SU-DHL-6 (cell line): ENCODE measurements around the gene ITGA6.

Source experiments
- H2AFZ ChIP-seq: fragments of 200-600 bp; sonication (generic); 2 replicates; pipeline ENCODE4 v1.6.1; 2014; ENCODE audit warnings: low read depth, mild to moderate bottlenecking, moderate library complexity, mixed read lengths, antibody characterized with exemption, low read length; ENCODE audit not compliant: severe bottlenecking
- H3F3A ChIP-seq: fragments of 200-600 bp; shearing (Covaris generic); 2 replicates; pipeline ENCODE4 v1.6.0; 2016; ENCODE audit warnings: antibody characterized with exemption, mild to moderate bottlenecking; ENCODE audit not compliant: insufficient read depth
- H3K27ac ChIP-seq: fragments of 200-600 bp; sonication (generic); 2 replicates; pipeline ENCODE4 v1.5.1; 2016; ENCODE audit warnings: low read depth, mild to moderate bottlenecking, low read length, moderate library complexity, mixed read lengths
- H3K27me3 ChIP-seq: fragments of 200-600 bp; sonication (generic), shearing (Covaris generic); 2 replicates; pipeline ENCODE4 v1.6.0; 2014; ENCODE audit warnings: mild to moderate bottlenecking, low read length
- H3K36me3 ChIP-seq: fragments of 200-600 bp; sonication (generic); 2 replicates; pipeline ENCODE4 v1.6.1; 2014; ENCODE audit warnings: mild to moderate bottlenecking, low read length, mixed read lengths
- H3K4me2 ChIP-seq: fragments of 300-600, 200-600 bp; shearing (Covaris generic), sonication (generic); 2 replicates; pipeline ENCODE4 v1.6.0; 2014; ENCODE audit warnings: low read length, low read depth, mild to moderate bottlenecking; ENCODE audit not compliant: poor library complexity, severe bottlenecking
- H3K4me3 ChIP-seq: fragments of 200-600 bp; sonication (generic); 2 replicates; pipeline ENCODE4 v1.5.1; 2014; ENCODE audit warnings: antibody characterized with exemption, low read length, mild to moderate bottlenecking, mixed read lengths; ENCODE audit not compliant: insufficient read depth, poor library complexity, severe bottlenecking
- H3K79me2 ChIP-seq: fragments of 200-600 bp; sonication (generic); 2 replicates; pipeline ENCODE4 v1.6.1; 2014; ENCODE audit warnings: mild to moderate bottlenecking, low read length, moderate library complexity; ENCODE audit not compliant: insufficient read depth
- H3K9ac ChIP-seq: fragments of 200-600 bp; sonication (generic); 2 replicates; pipeline ENCODE4 v1.7.0; 2014; ENCODE audit warnings: mild to moderate bottlenecking, low read length
- H3K9me2 ChIP-seq: fragments of 200-600 bp; sonication (generic); replicated peaks from 2 replicates; pipeline ENCODE4 v1.6.1; 2014; ENCODE audit warnings: low read length; ENCODE audit not compliant: insufficient read depth
- H3K9me3 ChIP-seq: fragments of 200-600 bp; sonication (generic); 2 replicates; pipeline ENCODE4 v1.6.1; 2014; ENCODE audit warnings: low read length, mixed read lengths; ENCODE audit not compliant: insufficient read depth
- H4K20me1 ChIP-seq: fragments of 200-600 bp; sonication (generic); 2 replicates; pipeline ENCODE4 v1.6.1; 2014; ENCODE audit warnings: low read depth, mild to moderate bottlenecking, antibody characterized with exemption, low read length, moderate library complexity, mixed read lengths
- CTCF ChIP-seq: fragments of 200-600 bp; sonication (generic); IDR thresholded peaks from one replicate; pipeline ENCODE4 v1.5.1; 2017; ENCODE audit warnings: antibody characterized with exemption, mild to moderate bottlenecking, low read length, moderate library complexity; ENCODE audit not compliant: insufficient read depth, poor library complexity, severe bottlenecking
- EZH2phosphoT487 ChIP-seq: fragments of 200-600 bp; sonication (generic), shearing (Covaris generic); conservative IDR thresholded peaks from 2 replicates; pipeline ENCODE4 v1.6.1; 2018; ENCODE audit warnings: mild to moderate bottlenecking, antibody characterized with exemption, low read length, moderate library complexity, mixed read lengths

Gene ITGA6

GRCh38 chr2:172446474-172447063, 19.2 kb downstream of the ITGA6 start:
- Histone ChIP-seq H3K4me3 (no peak overlapping the region), H3K4me2 (no peak overlapping the region), H3K27me3 (no peaks in the 10 kb centered on the region), H3K9me3 (no peaks in the 10 kb centered on the region), H3K9me2 (no peaks in the 10 kb centered on the region), H3K36me3 (no peaks in the 10 kb centered on the region), H3F3A (no peaks in the 10 kb centered on the region), H3K9ac (no peak overlapping the region), H3K79me2 (no peaks in the 10 kb centered on the region), H2AFZ (no peak overlapping the region), H4K20me1 (no peaks in the 10 kb centered on the region), H3K27ac (no peak overlapping the region)
- TF ChIP-seq CTCF (no peak), EZH2phosphoT487 (no peak)

GRCh38 chr2:172447811-172448493, 20.6 kb downstream of the ITGA6 start:
- Histone ChIP-seq H3K27me3 (no peaks in the 10 kb centered on the region), H3K79me2 (no peaks in the 10 kb centered on the region), H4K20me1 (no peaks in the 10 kb centered on the region), H3F3A (no peaks in the 10 kb centered on the region), H3K9me2 (no peaks in the 10 kb centered on the region), H3K4me3 (no peak overlapping the region), H3K9ac (no peak overlapping the region), H2AFZ (no peak overlapping the region), H3K9me3 (no peaks in the 10 kb centered on the region), H3K27ac (no peak overlapping the region), H3K36me3 (no peaks in the 10 kb centered on the region), H3K4me2 (no peak overlapping the region)
- TF ChIP-seq EZH2phosphoT487 = no peak
- TF ChIP-seq CTCF = no peak

GRCh38 chr2:172448544-172449267, 21.3 kb downstream of the ITGA6 start:
- H3K4me2 ChIP-seq = no peak overlapping the region
- no peaks in the 10 kb centered on the region for H3K36me3 ChIP-seq
- H2AFZ ChIP-seq = no peak overlapping the region
- H3K27me3 ChIP-seq = no peaks in the 10 kb centered on the region
- H3F3A ChIP-seq = no peaks in the 10 kb centered on the region
- TF ChIP-seq CTCF (no peak), EZH2phosphoT487 (no peak)
- H3K4me3 ChIP-seq = no peak overlapping the region
- no peak overlapping the region for H3K9ac ChIP-seq
- H4K20me1 ChIP-seq = no peaks in the 10 kb centered on the region
- H3K27ac ChIP-seq = no peak overlapping the region
- no peaks in the 10 kb centered on the region for H3K9me2 ChIP-seq
- H3K9me3 ChIP-seq = no peaks in the 10 kb centered on the region
- no peaks in the 10 kb centered on the region for H3K79me2 ChIP-seq
